Heart left ventricle (tissue), 16 donors: ENCODE measurements around the gene SMIM23. TPM values are rescaled to one million over a fixed set of nuclear protein-coding genes. Genes with fewer than 3 reads are reported as not detected.
A peak's percentile ranks its signal among the peaks of the same experiment; 100 is the strongest.

Source experiments
- ATAC-seq, 4 donors: fragments of 200-7000 bp; cut with Tn5 transposase; one replicate each; pipeline ENCODE4 v1.9.1; 2020 to 2022; ENCODE audit warnings: moderate library complexity in 4 of 4, mild to moderate bottlenecking in 3 of 4, moderate number of reproducible peaks in 1 of 4
- DNase-seq, 5 donors: peaks; one replicate each; pipeline ENCODE4 v3.0.0-alpha.2; 2020
- H3K27ac ChIP-seq, 12 donors: fragments of 200-600 bp; sonication (generic) in 4 of 12; one replicate each; pipeline versions ENCODE4 v1.5.0 to v1.8.0; 2016 to 2022; ENCODE audit warnings: mild to moderate bottlenecking in 2 of 12
- H3K27me3 ChIP-seq, 9 donors: fragments of 200-600 bp; sonication (generic) in 2 of 9; one replicate each; pipeline versions ENCODE4 v1.5.1 to v1.8.0; 2016 to 2022; ENCODE audit warnings: mild to moderate bottlenecking in 3 of 9
- H3K36me3 ChIP-seq, 9 donors: fragments of 200-600 bp; sonication (generic) in 2 of 9; one replicate each; pipeline versions ENCODE4 v1.5.0 to v1.8.0; 2018 to 2022; ENCODE audit warnings: mild to moderate bottlenecking in 2 of 9
- H3K4me1 ChIP-seq, 12 donors: fragments of 200-600 bp; sonication (generic) in 4 of 12; one replicate each; pipeline versions ENCODE4 v1.5.0 to v1.8.0; 2016 to 2022; ENCODE audit warnings: mild to moderate bottlenecking in 3 of 12
- H3K4me3 ChIP-seq, 12 donors: fragments of 200-600 bp; sonication (generic) in 4 of 12; one replicate each; pipeline versions ENCODE4 v1.5.0 to v1.8.0; 2017 to 2022; ENCODE audit warnings: mild to moderate bottlenecking in 9 of 12, moderate library complexity in 4 of 12
- H3K9me3 ChIP-seq, 12 donors: fragments of 200-600 bp; sonication (generic) in 4 of 12; one replicate each; pipeline versions ENCODE4 v1.5.0 to v1.8.0; 2016 to 2022; ENCODE audit warnings: mild to moderate bottlenecking in 1 of 12
- CTCF ChIP-seq, 12 donors: fragments of 200-600 bp; sonication (generic) in 4 of 12; IDR thresholded peaks; one replicate each; pipeline versions ENCODE4 v1.5.0 to v1.8.0; 2018 to 2022; ENCODE audit warnings: antibody characterized with exemption in 12 of 12, mild to moderate bottlenecking in 5 of 12
- POLR2A ChIP-seq, 2 donors: fragments of 450-650 bp; IDR thresholded peaks; one replicate each; pipeline ENCODE4 v1.6.1; 2017; ENCODE audit warnings: antibody characterized with exemption in 2 of 2, mild to moderate bottlenecking in 2 of 2, moderate library complexity in 2 of 2
- WGBS, 4 donors: extraction: QIAGEN DNeasy Blood & Tissue Kit in 2 of 4; methylation state at CpG; one replicate each; pipeline versions ENCODE4 v1.1.5 to v1.1.7; 2013 to 2018; 5-methylcytosine and 5-hydroxymethylcytosine counted together
- intact Hi-C, 10 donors: fragments of 100-400 bp; cut with DNase I; formaldehyde crosslinking; loops; one replicate each; pipeline versions ENCODE4 v1.11.1 to v1.14.2; 2022
- polyA plus RNA-seq, 2 donors: library from polyadenylated mRNA; stranded (reverse); fragments of 200-250 nt; gene quantifications; one replicate each; pipeline ENCODE4 v1.2.3, GENCODE V29; 2013
- total RNA-seq, 9 donors: library from RNA; depleted of rRNA in 2 of 9; stranded (reverse); fragments of >200 nt in 2 of 9; fragmentation: NEBNext Ultra II Directional in 3 of 9; extraction: Animal tissue kit (Norgen Biotek cat#: 25700) in 3 of 9; gene quantifications; one replicate each; pipeline versions ENCODE4 v1.1.0 to v1.2.4, GENCODE V29; 2016 to 2023
- donor health status: ischemic (EF 13 %, LVEDD 7.1; RV severe dilation, severe dysfunction).
- donor health status: healthy with polysubstance abuse.
- donor health status: DM: no; HTN: yes; CAD: no.
- donor health status: DM: no; HTN: no; CAD: no.
- donor health status: ischemic (EF 25% LVEDD 6.9; RV normal size, moderate dysfunction).
- donor health status: ischemic (EF 25% LVEDD 5.7; RV mildly dilated, moderate dysfunction).
- donor health status: healthy.
- donor health status: DM: yes; HTN: yes; CAD: no.
- donor health status: ischemic (EF 35%, LVEDD 5.7; RV mildly dilated, moderate dysfunction).
- donor health status: nonischemic (EF 11% LVEDD 7.7; RV severe dilation, severe dysfunction).
- donor health status: DM: yes; HTN: yes; CAD: no.
- donor health status: PGD.
- donor health status: ischemic (EF 29% LVEDD 5.4; RV normal size, mild dysfunction).
- donor health status: nonischemic (EF 23%, LVEDD 6.1; RV moderate dilation, normal function).

Gene SMIM23
- total and polyA plus RNA-seq, 11 donors: not detected

GRCh38 chr5:171743436-171744076 is 42.1 kb upstream of the SMIM23 start:
- no peaks in the 10 kb centered on the region for H3K36me3 ChIP-seq
- 67 to 90% (median 77%) methylated on average over 4 to 6 of the region's 6 CpGs for WGBS, 4 donors
- H3K27ac ChIP-seq: no peak overlapping the region
- ATAC-seq: no peak
- intact Hi-C loops: loop anchor here in 3 of 10 donors (10.0 kb wide), 4 partner anchors 99 to 329 kb away; partner anchors contain the start of gene FGF18 (in 1 of the 3)
- no peak overlapping the region for H3K4me3 ChIP-seq
- TF ChIP-seq CTCF (IDR thresholded peaks at IDR 0.05) (no peak), POLR2A (IDR thresholded peaks at IDR 0.05) (no peak)
- peaks cover 0 to 17% (median 0%) of the 10 kb centered on the region in 12 donors for H3K4me1 ChIP-seq
- no peaks in the 10 kb centered on the region for H3K27me3 ChIP-seq
- no peak for DNase-seq
- H3K9me3 ChIP-seq: no peaks in the 10 kb centered on the region

GRCh38 chr5:171744264-171744663 is 41.4 kb upstream of the SMIM23 start:
- H3K4me3 ChIP-seq: no peak overlapping the region
- no peak for ATAC-seq
- TF ChIP-seq POLR2A (IDR thresholded peaks at IDR 0.05): no peak
- no peak for TF ChIP-seq CTCF (IDR thresholded peaks at IDR 0.05)
- no peak for DNase-seq
- WGBS, 4 donors: 95 to 100% (median 98%) methylated on average over 2 of the region's 2 CpGs
- intact Hi-C loops: loop anchor here in 3 of 10 donors (10.0 kb wide), 4 partner anchors 99 to 329 kb away; partner anchors contain the start of gene FGF18 (in 1 of the 3)
- H3K36me3 ChIP-seq: no peaks in the 10 kb centered on the region
- no peaks in the 10 kb centered on the region for H3K9me3 ChIP-seq
- H3K27ac ChIP-seq: no peak overlapping the region
- no peaks in the 10 kb centered on the region for H3K27me3 ChIP-seq
- peaks cover 0 to 22% (median 2%) of the 10 kb centered on the region in 12 donors for H3K4me1 ChIP-seq

- Histone ChIP-seq H3K9me3 (no peaks in the 10 kb centered on the region), H3K4me3 (no peak overlapping the region), H3K27ac (no peak overlapping the region), H3K36me3 (no peaks in the 10 kb centered on the region), H3K4me1 (peaks cover 0 to 23% (median 6%) of the 10 kb centered on the region in 12 donors), H3K27me3 (no peaks in the 10 kb centered on the region)
- no peak for ATAC-seq
- 96 to 98% (median 97%) methylated on average over 2 of the region's 2 CpGs for WGBS, 4 donors
- intact Hi-C loops: loop anchor here in 3 of 10 donors (10.0 kb wide), 4 partner anchors 100 to 330 kb away; partner anchors contain the start of gene FGF18 (in 1 of the 3)
- no peak for TF ChIP-seq CTCF (IDR thresholded peaks at IDR 0.05)
- no peak for TF ChIP-seq POLR2A (IDR thresholded peaks at IDR 0.05)
- no peak for DNase-seq
Measured at GRCh38 chr5:171744882-171745281, 40.7 kb upstream of the SMIM23 start.

GRCh38 chr5:171745602-171746001 is 40.0 kb upstream of the SMIM23 start:
- peak overlapping the region in 2 of 12 donors; percentile 24 to 30 for H3K27ac ChIP-seq
- no peaks in the 10 kb centered on the region for H3K36me3 ChIP-seq
- ATAC-seq: peak; percentile 31 to 71 (median 57)
- no peak for TF ChIP-seq CTCF (IDR thresholded peaks at IDR 0.05)
- TF ChIP-seq POLR2A (IDR thresholded peaks at IDR 0.05): no peak
- H3K9me3 ChIP-seq: no peaks in the 10 kb centered on the region
- WGBS, 4 donors: 72 to 88% (median 84%) methylated on average over 5 of the region's 5 CpGs
- no peaks in the 10 kb centered on the region for H3K27me3 ChIP-seq
- H3K4me1 ChIP-seq: peaks cover 0 to 30% (median 9%) of the 10 kb centered on the region in 12 donors
- H3K4me3 ChIP-seq: no peak overlapping the region
- intact Hi-C loops: loop anchor here in 3 of 10 donors (10.0 kb wide), 4 partner anchors 99 to 331 kb away; partner anchors contain the start of gene FGF18 (in 1 of the 3)
- DNase-seq: peak in 1 of 5 donors; percentile 46
